Mesenchymal stem cell (in vitro differentiated cells and primary cell): ENCODE data around the gene POLD2.
A peak's percentile ranks its signal among the peaks of the same experiment; 100 is the strongest.

Source experiments
- DNase-seq: peaks from one replicate; pipeline ENCODE4 v3.0.0-alpha.2; 2013
- H2AFZ ChIP-seq: one replicate; pipeline ENCODE4 v1.6.1; 2013; ENCODE audit warnings: low read depth, mild to moderate bottlenecking, control low read depth, inconsistent platforms, low read length, moderate library complexity
- H2AK5ac ChIP-seq: 2 replicates; pipeline ENCODE4 v1.6.1; 2013; ENCODE audit warnings: low read length, moderate library complexity, mild to moderate bottlenecking, inconsistent platforms; ENCODE audit not compliant: severe bottlenecking
- H2BK120ac ChIP-seq: one replicate; pipeline ENCODE4 v1.6.1; 2013; ENCODE audit warnings: low read depth, mild to moderate bottlenecking, inconsistent platforms, low read length, moderate library complexity
- H2BK12ac ChIP-seq, 2 experiments: one replicate each; pipeline ENCODE4 v1.6.1; 2013; ENCODE audit warnings: inconsistent platforms in 2 of 2, low read length in 2 of 2, mild to moderate bottlenecking in 2 of 2, moderate library complexity in 2 of 2, control low read depth in 1 of 2
- H2BK15ac ChIP-seq: one replicate; pipeline ENCODE4 v1.6.1; 2013; ENCODE audit warnings: mild to moderate bottlenecking, low read depth, inconsistent platforms; ENCODE audit not compliant: poor library complexity, severe bottlenecking
- H2BK5ac ChIP-seq: 2 replicates; pipeline ENCODE4 v1.6.1; 2013; ENCODE audit warnings: low read depth, mild to moderate bottlenecking, low read length, control low read depth, inconsistent platforms; ENCODE audit not compliant: poor library complexity, severe bottlenecking
- H3K14ac ChIP-seq, 2 experiments: one replicate each; pipeline ENCODE4 v1.6.1; 2013; ENCODE audit warnings: inconsistent platforms in 2 of 2, low read length in 2 of 2, control low read depth in 1 of 2, mild to moderate bottlenecking in 1 of 2, moderate library complexity in 1 of 2
- H3K18ac ChIP-seq, 2 experiments: one replicate each; pipeline ENCODE4 v1.6.1; 2013; ENCODE audit warnings: inconsistent platforms in 2 of 2, low read length in 2 of 2, control low read depth in 1 of 2, low read depth in 1 of 2, mild to moderate bottlenecking in 1 of 2
- H3K23ac ChIP-seq, 2 experiments: one replicate each; pipeline ENCODE4 v1.6.1; 2013; ENCODE audit warnings: inconsistent platforms in 2 of 2, low read length in 2 of 2, mild to moderate bottlenecking in 2 of 2, moderate library complexity in 2 of 2, control low read depth in 1 of 2
- H3K27ac ChIP-seq: 2 replicates; pipeline ENCODE4 v1.5.1; 2013; ENCODE audit warnings: mild to moderate bottlenecking, moderate library complexity, low read length, control low read depth, inconsistent platforms; ENCODE audit not compliant: poor library complexity, severe bottlenecking
- H3K27me3 ChIP-seq, 2 experiments: 2 replicates each; pipeline versions ENCODE4 v1.6.1 to v1.7.0; 2013; ENCODE audit warnings: low read length in 2 of 2, mild to moderate bottlenecking in 2 of 2, moderate library complexity in 2 of 2, control low read depth in 1 of 2, inconsistent platforms in 1 of 2; ENCODE audit not compliant: control insufficient read depth in 1 of 2, insufficient read depth in 1 of 2
- H3K36me3 ChIP-seq, 2 experiments: 2 replicates each; pipeline versions ENCODE4 v1.6.1 to v1.7.0; 2013; ENCODE audit warnings: low read length in 2 of 2, control low read depth in 1 of 2, inconsistent platforms in 1 of 2, low read depth in 1 of 2, mild to moderate bottlenecking in 1 of 2; ENCODE audit not compliant: insufficient read depth in 2 of 2, control insufficient read depth in 1 of 2
- H3K4ac ChIP-seq, 2 experiments: one replicate each; pipeline ENCODE4 v1.6.1; 2013; ENCODE audit warnings: inconsistent platforms in 2 of 2, low read length in 2 of 2, mild to moderate bottlenecking in 2 of 2, moderate library complexity in 2 of 2, control low read depth in 1 of 2, low read depth in 1 of 2
- H3K4me1 ChIP-seq: 2 replicates; pipeline ENCODE4 v1.6.1; 2013; ENCODE audit warnings: low read depth, low read length, control low read depth; ENCODE audit not compliant: control insufficient read depth, insufficient read depth
- H3K4me2 ChIP-seq: 2 replicates; pipeline ENCODE4 v1.6.1; 2013; ENCODE audit warnings: low read length, mild to moderate bottlenecking, inconsistent platforms; ENCODE audit not compliant: poor library complexity, severe bottlenecking
- H3K4me3 ChIP-seq, 2 experiments: 2 replicates each; pipeline versions ENCODE4 v1.5.1 to v1.7.0; 2013; ENCODE audit warnings: low read length in 2 of 2, mild to moderate bottlenecking in 2 of 2, control low read depth in 1 of 2, low read depth in 1 of 2; ENCODE audit not compliant: insufficient read depth in 1 of 2
- H3K79me1 ChIP-seq: replicated peaks from 2 replicates; pipeline ENCODE4 v1.6.1; 2013; ENCODE audit warnings: mild to moderate bottlenecking, control low read depth, low read length, inconsistent platforms; ENCODE audit not compliant: poor library complexity, severe bottlenecking
- H3K9ac ChIP-seq: 2 replicates; pipeline ENCODE4 v1.7.0; 2013; ENCODE audit warnings: mild to moderate bottlenecking, low read length, moderate library complexity
- H3K9me3 ChIP-seq: 2 replicates; pipeline ENCODE4 v1.7.0; 2013; ENCODE audit warnings: mild to moderate bottlenecking, low read length; ENCODE audit not compliant: control insufficient read depth
- H4K8ac ChIP-seq: one replicate; pipeline ENCODE4 v1.6.1; 2013; ENCODE audit warnings: inconsistent platforms, mild to moderate bottlenecking, low read length, moderate library complexity
- H4K91ac ChIP-seq: one replicate; pipeline ENCODE4 v1.6.1; 2013; ENCODE audit warnings: mild to moderate bottlenecking, low read length, inconsistent platforms
- WGBS: methylation state at CpG from one replicate; pipeline ENCODE4 v1.1.7; 2013; ENCODE audit warnings: mixed read lengths; 5-methylcytosine and 5-hydroxymethylcytosine counted together

Gene POLD2

DNA sequence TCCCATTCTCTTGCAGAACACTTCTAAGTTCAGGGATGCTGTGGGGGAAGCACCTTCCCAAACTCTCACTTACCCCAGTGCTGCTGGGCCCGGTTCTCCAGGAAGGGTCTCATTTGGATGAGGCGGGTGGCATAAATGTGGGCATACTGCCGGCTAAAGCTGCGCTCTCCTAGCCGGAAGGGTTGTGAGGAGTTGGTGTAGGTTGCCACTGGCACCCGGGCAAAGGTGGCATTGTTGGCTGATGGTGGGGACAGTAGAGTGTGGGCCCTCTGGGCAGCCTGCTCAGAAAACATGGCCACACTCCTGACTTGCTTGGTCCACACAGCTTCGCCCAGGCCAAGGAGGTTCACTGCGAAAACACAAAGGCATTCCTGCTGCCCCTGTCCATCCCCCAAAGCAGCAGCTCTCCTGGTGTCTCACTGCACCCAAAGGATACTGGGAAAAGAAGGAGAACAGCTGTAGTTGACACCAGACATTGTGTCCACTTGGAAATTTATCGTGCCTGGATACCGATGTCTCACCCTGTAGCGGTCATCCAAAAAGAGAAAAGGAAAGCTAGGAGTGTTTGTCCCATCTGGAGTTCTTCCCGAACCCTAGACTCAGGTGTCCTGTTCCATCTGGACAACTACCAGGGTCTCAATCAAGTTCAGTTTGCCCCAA is 1.5 kb downstream of the POLD2 start:
- H2BK15ac ChIP-seq = no peak overlapping the region
- H4K8ac ChIP-seq = no peak overlapping the region
- H3K27me3 ChIP-seq = no peaks in the 10 kb centered on the region
- H2AK5ac ChIP-seq = peak overlapping the region; percentile 4
- H3K23ac ChIP-seq = no peak overlapping the region
- no peaks in the 10 kb centered on the region for H3K9me3 ChIP-seq
- no peak overlapping the region for H3K18ac ChIP-seq
- DNase-seq = no peak
- peaks cover 41% of the 10 kb centered on the region for H3K79me1 ChIP-seq
- WGBS = 95% methylated on average over 12 of the region's 12 CpGs
- peak overlapping the region in 1 of 2 experiments; percentile 96 for H3K4me3 ChIP-seq
- H2AFZ ChIP-seq = no peak overlapping the region
- no peak overlapping the region for H3K4me2 ChIP-seq
- H4K91ac ChIP-seq = no peak overlapping the region
- no peak overlapping the region for H2BK120ac ChIP-seq
- peaks cover 18% of the 10 kb centered on the region for H3K4me1 ChIP-seq
- peaks cover 41 to 47% of the 10 kb centered on the region in 2 experiments for H3K36me3 ChIP-seq
- peak overlapping the region in 1 of 2 experiments; percentile 26 for H3K14ac ChIP-seq
- peak overlapping the region; percentile 96 for H3K9ac ChIP-seq
- no peak overlapping the region for H3K27ac ChIP-seq
- H3K4ac ChIP-seq = no peak overlapping the region
- no peak overlapping the region for H2BK5ac ChIP-seq
- no peak overlapping the region for H2BK12ac ChIP-seq

- no peak overlapping the region for H3K4me2 ChIP-seq
- no peak overlapping the region for H3K4ac ChIP-seq
- no peak overlapping the region for H2AFZ ChIP-seq
- no peak overlapping the region for H4K8ac ChIP-seq
- peaks cover 56 to 61% of the 10 kb centered on the region in 2 experiments for H3K36me3 ChIP-seq
- H3K9me3 ChIP-seq = no peaks in the 10 kb centered on the region
- 90% methylated on average over 4 of the region's 6 CpGs for WGBS
- H3K79me1 ChIP-seq = peaks cover 47% of the 10 kb centered on the region
- no peak overlapping the region for H3K14ac ChIP-seq
- peaks cover 20% of the 10 kb centered on the region for H3K4me1 ChIP-seq
- no peak overlapping the region for H2BK15ac ChIP-seq
- no peaks in the 10 kb centered on the region for H3K27me3 ChIP-seq
- no peak overlapping the region for H2AK5ac ChIP-seq
- no peak for DNase-seq
- H3K18ac ChIP-seq = no peak overlapping the region
- no peak overlapping the region for H4K91ac ChIP-seq
- no peak overlapping the region for H2BK5ac ChIP-seq
- H3K23ac ChIP-seq = no peak overlapping the region
- H2BK120ac ChIP-seq = no peak overlapping the region
- no peak overlapping the region for H3K9ac ChIP-seq
- H3K27ac ChIP-seq = no peak overlapping the region
- no peak overlapping the region for H2BK12ac ChIP-seq
- H3K4me3 ChIP-seq = no peak overlapping the region
These were observed 3.0 kb downstream of the POLD2 start for GRCh38 chr7:44120395-44120794.

DNA sequence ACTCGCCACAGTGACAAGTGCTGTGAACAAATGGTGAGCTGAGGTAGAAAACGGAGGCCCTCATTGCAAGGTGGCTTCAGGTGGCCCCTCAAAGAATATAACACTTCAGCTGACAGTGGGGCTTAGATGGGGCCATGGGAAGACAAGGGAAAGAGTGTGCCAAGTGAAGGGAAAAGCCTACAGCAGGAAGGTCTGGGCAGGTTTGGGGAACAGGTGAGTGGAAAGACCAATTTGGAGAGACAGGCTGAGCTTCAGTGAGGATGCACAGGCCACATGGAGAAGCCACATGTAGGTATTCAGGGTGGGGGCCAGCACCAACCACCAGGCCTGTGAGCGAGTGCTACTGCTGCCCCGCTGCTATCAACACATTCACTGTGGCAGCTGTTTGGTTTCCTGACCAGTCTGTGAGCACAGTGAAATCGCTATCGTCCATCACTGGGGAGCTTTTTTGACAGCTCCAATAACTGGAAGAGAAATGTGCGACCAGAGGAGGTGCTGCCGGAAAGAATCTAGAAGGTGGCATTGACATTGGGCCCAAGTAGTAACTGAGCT is 3.4 kb downstream of the POLD2 start:
- no peak for DNase-seq
- Histone ChIP-seq H2AK5ac (no peak overlapping the region), H3K27ac (no peak overlapping the region), H3K23ac (no peak overlapping the region), H4K91ac (no peak overlapping the region), H2BK120ac (no peak overlapping the region), H2BK5ac (no peak overlapping the region), H3K36me3 (peaks cover 61 to 66% of the 10 kb centered on the region in 2 experiments), H3K4me1 (peaks cover 20% of the 10 kb centered on the region), H3K9ac (no peak overlapping the region), H3K79me1 (peaks cover 50% of the 10 kb centered on the region), H3K4ac (no peak overlapping the region), H3K27me3 (no peaks in the 10 kb centered on the region), H4K8ac (no peak overlapping the region), H3K9me3 (no peaks in the 10 kb centered on the region), H2BK12ac (no peak overlapping the region), H2AFZ (no peak overlapping the region), H3K4me3 (no peak overlapping the region), H3K14ac (no peak overlapping the region), H2BK15ac (no peak overlapping the region), H3K4me2 (no peak overlapping the region), H3K18ac (no peak overlapping the region)
- 97% methylated on average over 8 of the region's 8 CpGs for WGBS

- H3K18ac ChIP-seq = no peak overlapping the region
- no peak overlapping the region for H2BK15ac ChIP-seq
- H3K23ac ChIP-seq = no peak overlapping the region
- H3K27me3 ChIP-seq = no peaks in the 10 kb centered on the region
- H2AFZ ChIP-seq = no peak overlapping the region
- no peaks in the 10 kb centered on the region for H3K9me3 ChIP-seq
- H2BK12ac ChIP-seq = no peak overlapping the region
- H3K36me3 ChIP-seq = peaks cover 81 to 84% of the 10 kb centered on the region in 2 experiments
- no peak overlapping the region for H2BK120ac ChIP-seq
- H3K9ac ChIP-seq = peak overlapping the region; percentile 18
- no peak for DNase-seq
- no peak overlapping the region for H4K91ac ChIP-seq
- H3K4ac ChIP-seq = no peak overlapping the region
- no peak overlapping the region for H3K14ac ChIP-seq
- H2AK5ac ChIP-seq = no peak overlapping the region
- no peak overlapping the region for H2BK5ac ChIP-seq
- H3K27ac ChIP-seq = no peak overlapping the region
- H3K4me3 ChIP-seq = no peak overlapping the region
- WGBS = 96% methylated on average over 13 of the region's 13 CpGs
- peaks cover 49% of the 10 kb centered on the region for H3K79me1 ChIP-seq
- H4K8ac ChIP-seq = no peak overlapping the region
- peaks cover 17% of the 10 kb centered on the region for H3K4me1 ChIP-seq
- no peak overlapping the region for H3K4me2 ChIP-seq
These were observed 5.4 kb downstream of the POLD2 start for GRCh38 chr7:44117801-44118429.
